KOPT-K1 (cell line): Measurements from ENCODE around the gene TAF7L.

Source experiments
- H3K27ac ChIP-seq: fragments of 200-600 bp; sonication (generic); 2 replicates; pipeline ENCODE4 v1.5.1; 2016; ENCODE audit warnings: antibody characterized with exemption, mild to moderate bottlenecking, low read depth, low read length; ENCODE audit not compliant: poor library complexity, severe bottlenecking
- H3K36me3 ChIP-seq: fragments of 200-600 bp; sonication (generic); 2 replicates; pipeline ENCODE4 v1.5.1; 2017; ENCODE audit warnings: antibody characterized with exemption, mild to moderate bottlenecking, low read length, moderate library complexity; ENCODE audit not compliant: insufficient read depth
- H3K9me3 ChIP-seq: fragments of 200-600 bp; sonication (generic); 2 replicates; pipeline ENCODE4 v1.5.1; 2017; ENCODE audit warnings: antibody characterized with exemption, low read length, mild to moderate bottlenecking; ENCODE audit not compliant: insufficient read depth, poor library complexity, severe bottlenecking

The TAF7L gene

DNA sequence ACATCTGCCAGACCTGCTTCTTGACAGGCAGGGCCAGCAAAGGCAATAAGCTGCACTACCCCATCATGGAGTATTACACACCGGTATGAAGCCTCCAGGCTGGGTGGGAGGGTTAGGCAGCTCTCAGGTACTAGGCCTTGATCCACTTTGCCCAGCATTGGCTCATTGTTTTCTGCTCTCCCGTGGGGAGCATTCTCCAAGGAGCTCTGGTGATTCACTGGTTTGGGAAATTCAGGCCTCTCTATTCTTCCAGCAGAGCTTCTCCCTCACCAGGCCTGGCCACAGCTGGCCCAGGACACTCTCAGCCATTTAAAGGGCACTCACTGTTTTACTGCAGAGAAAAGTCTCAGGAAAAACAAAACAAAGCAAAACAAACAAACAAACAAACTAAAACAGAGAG is 38.5 kb downstream of the TAF7L start:
- Histone ChIP-seq H3K9me3 (no peaks in the 10 kb centered on the region), H3K27ac (no peak overlapping the region), H3K36me3 (no peaks in the 10 kb centered on the region)

DNA sequence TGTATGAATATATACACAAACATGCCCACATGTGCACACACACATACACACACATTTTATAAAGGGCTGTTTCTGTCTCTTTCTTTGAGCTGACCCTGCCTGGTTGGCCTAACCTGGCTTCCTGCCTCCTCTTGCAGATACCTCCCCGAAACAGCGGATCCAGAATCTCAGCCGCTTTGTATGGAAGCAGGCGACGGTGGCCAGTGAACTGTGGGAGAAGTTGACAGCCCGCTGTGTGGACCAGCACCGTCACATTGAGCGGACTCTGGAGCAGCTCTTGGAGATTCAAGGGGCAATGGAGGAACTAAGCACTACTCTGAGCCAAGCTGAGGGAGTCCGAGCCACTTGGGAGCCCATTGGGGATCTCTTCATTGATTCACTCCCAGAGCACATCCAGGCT is 49.6 kb downstream of the TAF7L start:
- Histone ChIP-seq H3K27ac (no peak overlapping the region), H3K9me3 (no peaks in the 10 kb centered on the region), H3K36me3 (no peaks in the 10 kb centered on the region)

DNA sequence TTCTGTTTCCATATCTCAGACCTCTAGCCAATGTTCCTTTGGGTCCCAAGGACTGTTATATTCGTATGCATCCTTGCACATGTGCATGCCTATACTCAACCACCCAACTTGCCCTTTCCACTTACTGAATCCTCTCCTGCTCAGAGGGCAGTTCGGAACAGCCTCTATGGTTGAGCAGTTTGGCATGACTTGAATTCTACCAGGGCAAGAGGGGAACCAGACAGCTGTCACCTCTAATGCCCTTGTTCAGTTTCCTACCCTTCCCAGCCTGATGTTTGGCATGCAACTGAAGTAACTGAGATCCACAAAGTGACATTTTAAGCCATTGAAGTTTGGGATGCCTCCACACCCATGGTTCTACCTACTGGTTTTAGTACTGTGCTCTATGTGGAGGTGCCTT is 54.1 kb downstream of the TAF7L start:
- no peak overlapping the region for H3K27ac ChIP-seq
- H3K36me3 ChIP-seq: no peaks in the 10 kb centered on the region
- no peaks in the 10 kb centered on the region for H3K9me3 ChIP-seq

DNA sequence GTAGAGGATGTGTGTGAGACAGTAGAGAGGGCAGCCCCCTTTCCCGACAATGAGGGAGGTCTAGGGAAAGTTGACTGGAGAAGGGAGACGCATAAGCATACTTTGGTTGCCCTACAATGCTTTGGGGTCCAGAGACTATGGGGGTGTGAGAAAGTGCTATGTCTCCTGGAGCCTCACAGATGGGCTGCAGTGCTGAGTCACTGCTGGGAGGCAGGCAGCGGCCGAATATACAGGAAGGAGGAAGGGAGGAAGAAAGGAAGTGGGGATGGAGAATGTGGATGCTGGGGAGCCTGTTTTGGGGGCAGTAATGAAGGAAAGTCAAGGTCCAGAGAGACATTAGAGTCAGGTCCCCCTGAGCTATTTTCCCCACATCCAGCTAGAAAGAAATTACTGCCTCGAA is 58.8 kb downstream of the TAF7L start:
- Histone ChIP-seq H3K36me3 (no peaks in the 10 kb centered on the region), H3K27ac (no peak overlapping the region), H3K9me3 (no peaks in the 10 kb centered on the region)

GRCh38 chrX:101231080-101231479 is 60.1 kb downstream of the TAF7L start:
- Histone ChIP-seq H3K9me3 (no peaks in the 10 kb centered on the region), H3K27ac (no peak overlapping the region), H3K36me3 (no peaks in the 10 kb centered on the region)

DNA sequence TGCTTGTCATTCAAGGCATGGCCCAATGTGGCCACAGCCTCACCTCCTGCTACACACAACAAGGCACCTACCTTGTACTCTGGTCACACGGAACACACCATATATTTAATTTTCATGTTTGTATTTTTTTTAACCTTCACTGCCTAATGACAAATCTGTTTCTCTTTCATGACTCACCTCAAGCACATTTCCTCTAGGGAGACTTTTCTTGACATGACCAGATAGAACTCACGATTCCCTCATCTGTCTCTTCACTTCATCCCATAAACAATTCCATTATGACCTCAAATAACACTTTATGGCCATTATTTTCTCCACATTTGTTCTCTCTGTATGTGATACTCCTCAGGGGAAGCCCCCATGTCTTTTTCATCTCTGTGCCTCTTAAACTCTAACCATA is 60.5 kb downstream of the TAF7L start:
- Histone ChIP-seq H3K9me3 (no peaks in the 10 kb centered on the region), H3K36me3 (no peaks in the 10 kb centered on the region), H3K27ac (no peak overlapping the region)

DNA sequence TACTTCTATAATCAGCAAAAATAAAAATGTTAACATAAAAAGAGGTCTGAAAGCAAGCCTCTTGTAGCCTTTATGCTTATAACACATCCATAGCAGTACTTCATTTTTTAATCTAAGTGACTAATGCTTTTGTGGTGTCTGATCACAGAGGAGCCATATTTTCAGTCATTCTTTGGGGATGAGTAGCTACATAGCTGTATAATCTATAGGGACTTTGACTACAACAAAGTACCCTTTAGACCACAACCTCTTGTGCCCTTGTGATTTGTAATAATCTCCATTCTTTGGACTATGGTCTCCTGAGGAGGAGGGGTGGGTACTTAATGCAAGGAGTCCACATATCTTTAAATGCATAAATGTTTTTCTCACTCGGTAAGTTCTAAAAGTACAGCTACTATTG is 62.0 kb downstream of the TAF7L start:
- H3K36me3 ChIP-seq: no peaks in the 10 kb centered on the region
- no peaks in the 10 kb centered on the region for H3K9me3 ChIP-seq
- H3K27ac ChIP-seq: no peak overlapping the region

DNA sequence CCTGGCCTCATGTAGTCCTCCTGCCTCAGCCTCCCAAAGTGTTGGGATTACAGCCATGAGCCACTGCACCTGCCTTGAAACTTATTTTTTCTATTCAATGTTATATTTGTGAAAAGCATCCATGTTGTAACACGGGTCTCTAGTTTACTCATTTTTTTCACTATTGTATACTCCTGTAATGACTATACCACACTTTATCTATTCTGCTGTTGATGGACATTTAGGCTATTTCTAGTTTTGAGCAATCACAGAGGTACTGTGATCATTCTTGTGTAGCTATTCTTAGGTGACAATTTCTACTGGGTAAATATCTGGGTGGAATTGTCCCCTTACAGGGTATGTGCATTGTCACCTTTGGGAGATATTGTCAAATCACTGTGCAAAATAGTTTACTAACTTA is 67.9 kb downstream of the TAF7L start:
- Histone ChIP-seq H3K27ac (no peak overlapping the region), H3K36me3 (no peaks in the 10 kb centered on the region), H3K9me3 (no peaks in the 10 kb centered on the region)

- Histone ChIP-seq H3K27ac (no peak overlapping the region), H3K36me3 (no peaks in the 10 kb centered on the region), H3K9me3 (no peaks in the 10 kb centered on the region)
Measured at GRCh38 chrX:101220662-101221260, 70.4 kb downstream of the TAF7L start.

- Histone ChIP-seq H3K27ac (no peak overlapping the region), H3K36me3 (no peaks in the 10 kb centered on the region), H3K9me3 (no peaks in the 10 kb centered on the region)
Measured at GRCh38 chrX:101219864-101220346, 71.2 kb downstream of the TAF7L start.

DNA sequence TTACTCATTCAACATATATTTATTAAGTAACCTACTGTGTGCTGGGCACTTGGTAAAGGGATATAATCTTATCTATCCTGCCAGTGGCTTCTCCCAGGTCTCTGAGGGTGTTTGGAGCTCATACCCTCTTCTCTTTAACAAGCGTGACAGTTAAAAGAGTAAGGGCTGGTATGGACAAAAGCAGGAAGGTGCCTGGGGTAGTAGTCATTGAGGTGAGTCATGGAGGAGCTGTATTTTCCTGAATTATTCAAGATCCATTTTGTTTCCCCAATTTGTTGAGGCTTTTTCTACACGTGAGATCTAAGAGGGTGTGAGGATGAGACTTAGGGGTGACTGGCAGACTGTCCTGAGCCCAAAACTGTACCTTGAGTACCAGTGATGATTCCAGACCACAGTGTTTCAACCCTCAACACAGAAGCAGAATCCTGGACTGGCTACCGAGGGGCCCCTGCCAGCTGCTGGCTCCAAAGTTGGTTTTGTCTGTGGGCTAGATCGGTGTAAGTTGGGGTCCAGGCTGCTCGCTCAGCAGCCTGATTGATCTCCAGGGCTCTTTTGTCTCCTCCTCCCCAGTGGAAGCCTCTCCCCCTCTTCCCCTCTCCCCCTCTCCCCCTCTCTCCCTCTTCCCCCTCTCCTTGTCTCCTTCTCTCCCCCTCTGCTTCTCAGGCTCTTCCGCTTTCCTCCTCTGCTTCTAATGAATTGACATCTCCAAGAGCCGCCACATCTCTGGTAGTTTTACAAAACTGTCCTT is 71.8 kb downstream of the TAF7L start, which contains the start of gene DRP2:
TSS of gene DRP2 (plus strand) at position 671 of the 748 bp plus-strand sequence. CDS start 11,862 bp downstream, outside the sequence.
- H3K9me3 ChIP-seq: no peaks in the 10 kb centered on the region

More for the DNA sequence above, 71.8 kb downstream of the TAF7L start, which contains the start of gene DRP2:
- no peaks in the 10 kb centered on the region for H3K36me3 ChIP-seq
- no peak within 1 kb of the TSS for H3K27ac ChIP-seq
